Activated CD4-positive, CD25-positive, alpha-beta regulatory T cell treated with anti-CD3 and anti-CD28 coated beads, Interleukin-2, amount 50 U/mL, for 16 hours (primary cell): ENCODE results near the gene XRN2.

ENCODE experiments used
- DNase-seq: peaks from one replicate; pipeline ENCODE4 v3.0.0-alpha.2; 2020; ENCODE audit warnings: low read depth, low spot score

Gene XRN2

DNA sequence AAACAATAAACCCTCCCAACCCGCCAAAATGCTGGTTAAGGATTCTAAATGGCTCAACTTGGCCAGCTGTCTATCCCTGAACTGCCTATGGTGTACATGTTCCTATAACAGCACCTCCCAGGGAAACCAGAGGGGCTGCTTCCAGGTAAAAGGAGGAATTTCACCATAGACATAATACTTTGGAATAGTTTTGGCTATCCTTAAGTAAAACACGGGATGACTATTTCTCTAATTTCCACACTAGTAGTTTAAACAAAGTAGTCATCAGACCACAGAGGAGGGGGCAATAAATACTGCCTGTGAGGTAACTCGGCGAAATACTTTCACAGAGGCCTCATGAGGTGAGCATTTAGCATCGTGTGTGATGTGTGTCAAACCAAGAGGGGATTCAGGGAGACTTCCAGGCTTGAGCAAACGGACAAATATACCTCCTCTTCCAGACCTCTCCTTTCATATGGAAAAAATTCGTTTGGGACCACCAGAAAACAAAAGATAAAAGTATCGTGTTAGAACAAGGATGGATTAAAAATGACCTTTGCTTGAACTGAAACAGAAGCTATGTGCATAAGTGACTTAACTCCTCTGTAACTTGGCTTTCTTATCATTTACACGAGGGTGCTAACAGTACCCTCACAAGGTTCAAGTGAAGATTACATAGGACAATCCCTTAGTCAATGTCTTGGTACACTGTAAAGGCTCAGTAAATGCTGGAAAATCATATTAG lies 1.0 kb upstream of the XRN2 start:
- DNase-seq, result no peak

DNA sequence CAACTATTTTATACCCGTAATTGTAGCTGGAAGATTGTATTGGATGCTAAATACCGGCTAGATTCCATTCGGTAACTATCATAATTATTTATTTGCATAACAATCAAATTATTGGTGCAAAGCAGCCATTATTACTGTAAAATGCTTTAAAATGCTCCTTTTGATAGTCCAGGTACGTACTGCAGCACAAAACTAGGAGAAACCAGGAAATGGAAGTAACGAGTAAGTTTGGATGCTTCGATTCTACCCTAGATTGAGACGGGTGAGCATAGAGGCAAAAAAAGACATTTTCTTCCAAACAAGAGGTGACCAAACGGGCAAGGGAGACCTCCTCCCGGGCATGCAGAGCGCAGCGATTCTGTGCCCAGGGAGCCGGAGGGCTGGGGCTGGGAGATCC lies 469 bp upstream of the XRN2 start:
- DNase-seq, result no peak

DNA sequence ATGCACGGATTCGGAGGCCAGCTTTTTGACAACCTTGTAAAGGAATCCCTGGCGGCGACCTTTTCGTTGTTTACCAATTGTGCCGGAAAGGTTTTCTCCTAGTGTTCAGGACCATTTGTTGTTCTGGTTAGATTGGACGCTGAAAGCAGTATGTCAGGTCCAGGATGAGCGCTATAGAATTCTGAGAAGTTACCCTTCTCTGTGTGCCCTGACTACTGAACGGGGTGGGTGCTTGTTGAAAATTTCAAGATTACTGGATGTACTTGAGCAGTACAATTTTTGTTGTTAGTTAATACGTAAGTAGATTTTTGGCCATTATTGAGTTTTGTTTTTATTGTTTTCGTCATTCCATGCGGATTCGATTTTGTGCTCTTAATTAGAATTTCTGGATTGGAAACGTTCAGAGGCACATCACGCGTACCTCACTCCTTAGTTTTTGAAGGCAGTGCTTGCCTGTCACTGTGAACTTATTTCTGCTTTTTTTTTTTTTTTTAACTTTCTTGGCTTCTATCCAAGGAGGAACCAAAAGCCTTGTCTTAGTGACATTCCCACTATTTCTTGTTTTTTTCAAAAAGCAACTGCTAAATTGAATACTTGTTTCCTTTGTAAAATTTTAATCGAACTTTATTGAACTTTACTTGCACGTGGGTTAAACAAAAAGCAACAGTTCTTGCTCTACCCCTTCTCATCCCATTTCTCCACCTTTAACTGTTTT lies 898 bp downstream of the XRN2 start:
- no peak for DNase-seq

DNA sequence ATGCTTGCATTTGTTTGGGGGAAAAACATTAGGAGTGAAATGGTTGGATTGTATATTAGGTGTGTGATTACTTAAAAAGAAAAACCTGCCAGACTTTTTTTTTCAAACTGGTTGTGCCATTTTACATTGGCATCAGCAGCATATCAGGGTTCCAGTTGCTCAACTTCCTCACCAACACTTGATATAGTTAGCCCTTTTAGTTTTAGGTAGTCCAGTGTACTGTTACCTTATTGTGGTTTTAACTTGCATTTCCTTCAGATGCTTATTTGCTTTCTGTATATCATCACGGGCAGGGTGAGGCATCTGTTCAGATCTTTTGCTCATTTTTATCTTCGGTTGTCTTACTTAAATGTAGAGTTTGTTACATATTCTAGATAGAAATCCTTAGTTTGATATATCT lies 5.2 kb downstream of the XRN2 start:
- no peak for DNase-seq

DNA sequence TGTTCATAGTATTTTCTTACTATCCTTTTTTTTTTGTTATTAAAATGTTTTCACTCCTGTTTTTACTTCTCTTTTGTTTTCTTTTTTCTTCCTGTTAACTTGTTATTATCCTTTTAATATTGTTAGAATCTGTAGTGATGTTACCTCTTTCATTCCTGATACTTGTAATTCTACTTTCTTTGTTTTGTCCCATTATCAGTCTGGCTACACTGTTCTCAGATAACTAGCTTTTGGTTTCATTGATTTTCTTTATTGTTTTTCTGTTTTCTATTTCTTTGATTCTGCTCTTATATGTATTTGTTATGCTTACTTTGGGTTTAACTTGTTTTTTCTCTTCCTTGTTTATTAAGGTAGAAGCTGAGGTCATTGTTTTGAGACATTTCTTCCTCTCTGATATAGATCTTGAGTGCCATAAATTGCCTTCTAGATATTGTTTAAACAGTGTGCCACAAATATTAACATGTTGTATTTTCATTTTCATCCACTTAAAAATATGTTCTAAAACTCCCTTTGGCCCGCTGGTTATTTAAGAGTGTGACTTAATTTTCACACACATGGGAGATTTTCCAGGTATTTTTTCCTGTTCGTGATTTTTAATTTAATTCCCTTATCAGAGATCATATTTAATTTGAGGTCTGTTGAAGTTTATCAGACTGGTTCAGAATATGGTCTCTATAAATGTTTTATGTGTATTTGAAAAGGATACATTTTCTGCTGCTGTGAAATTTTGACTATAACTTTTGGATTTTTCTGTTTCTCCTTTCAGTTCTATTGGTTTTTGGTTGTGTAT lies 6.7 kb downstream of the XRN2 start:
- no peak for DNase-seq

DNA sequence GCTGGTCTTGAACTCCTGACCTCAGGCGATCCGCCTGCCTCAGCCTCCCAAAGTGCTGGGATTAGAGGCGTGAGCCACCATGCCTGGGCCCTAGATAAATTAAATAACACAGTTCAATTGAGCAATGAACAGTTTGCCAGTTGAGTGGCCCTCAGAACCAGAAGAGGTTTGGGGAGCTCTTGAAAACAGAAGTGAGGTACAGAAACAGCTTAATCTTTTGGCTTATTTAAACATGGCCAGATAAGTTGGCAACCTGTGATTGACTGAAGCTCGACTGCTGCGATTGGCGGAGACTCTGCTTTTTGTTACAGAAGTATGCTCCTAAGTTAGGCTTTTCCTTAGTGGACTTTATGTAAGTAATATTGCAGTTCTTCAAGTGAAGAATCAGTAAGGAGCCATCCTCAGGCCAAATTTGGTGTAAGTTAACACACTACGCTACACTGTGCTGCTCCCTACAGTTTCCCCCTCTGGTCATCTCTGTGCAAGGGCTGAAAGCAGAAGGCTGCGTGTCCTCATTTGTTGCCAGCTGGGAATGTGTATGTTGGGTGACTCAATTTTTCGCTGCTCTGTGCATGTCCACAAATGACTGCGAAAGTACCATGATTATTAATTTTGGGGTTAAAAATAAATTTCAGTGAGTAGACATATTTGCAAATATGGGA lies 9.8 kb downstream of the XRN2 start:
- no peak for DNase-seq

DNA sequence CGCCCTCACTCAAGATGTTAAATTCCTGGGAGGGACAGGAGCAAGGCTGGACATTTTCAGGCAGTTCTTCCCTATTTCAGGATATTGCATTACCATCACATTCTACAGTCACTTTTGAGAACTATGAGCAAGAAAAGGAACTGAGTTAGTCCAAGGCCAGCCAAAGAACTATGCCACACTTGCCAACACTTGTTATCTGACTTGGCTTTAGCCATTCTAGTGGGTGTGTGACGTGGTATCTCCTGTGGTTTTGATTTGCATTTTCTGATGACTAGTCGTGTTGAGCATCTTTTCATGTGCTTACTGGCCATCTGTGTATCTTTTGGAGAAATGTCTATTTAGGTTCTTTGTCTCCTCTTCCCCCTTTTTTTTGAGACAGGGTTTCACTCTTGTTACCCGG lies 12.0 kb downstream of the XRN2 start:
- DNase-seq, result no peak

DNA sequence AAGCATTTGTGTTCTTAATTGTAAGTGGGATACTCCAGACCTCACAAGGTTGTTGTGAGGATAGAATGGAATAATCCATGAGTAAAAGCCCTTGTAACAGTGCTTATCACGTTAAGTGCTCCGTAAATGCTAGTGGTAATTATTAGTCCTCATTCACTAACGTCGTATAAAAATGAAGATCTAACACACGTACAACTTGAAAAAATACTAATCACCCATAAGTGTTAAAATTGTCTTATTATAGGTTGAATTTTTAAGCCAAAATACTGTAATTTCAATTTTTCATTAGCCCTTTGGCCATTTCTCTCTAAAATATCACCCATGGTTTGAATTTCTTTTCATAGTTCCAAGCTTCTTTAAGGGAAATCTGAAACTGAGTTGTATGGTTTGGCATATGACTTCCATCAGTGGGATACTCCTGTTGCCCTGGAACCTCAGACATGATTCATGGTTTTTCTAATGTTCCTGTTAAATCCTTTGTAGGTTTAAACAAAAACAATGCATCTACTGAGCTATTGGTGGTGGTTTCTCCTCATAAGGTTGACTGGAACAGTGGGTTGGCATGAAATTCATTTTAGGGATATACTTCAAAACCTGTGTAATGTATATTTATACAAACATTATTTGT lies 19.1 kb downstream of the XRN2 start:
- DNase-seq, result no peak

DNA sequence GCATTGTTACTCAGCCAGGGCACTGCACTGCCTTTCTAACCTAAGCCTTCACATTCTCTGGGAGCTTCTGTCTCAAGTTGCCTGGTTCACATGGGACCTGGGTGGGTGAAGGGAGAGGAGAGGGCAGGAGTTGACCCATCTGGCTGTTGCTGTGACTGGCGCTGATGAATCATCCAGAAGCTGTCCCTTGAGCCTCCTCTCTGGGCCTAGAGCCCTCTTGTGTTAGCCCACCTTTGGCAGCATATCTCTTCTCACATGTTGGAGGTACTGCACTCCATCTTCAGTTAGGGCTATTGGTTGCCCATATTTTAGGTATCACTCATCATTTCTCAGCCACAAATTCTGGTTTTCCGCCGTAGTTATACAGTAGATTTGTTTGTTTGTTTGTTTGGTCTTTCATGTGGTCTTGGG lies 19.8 kb downstream of the XRN2 start:
- DNase-seq, result no peak

DNA sequence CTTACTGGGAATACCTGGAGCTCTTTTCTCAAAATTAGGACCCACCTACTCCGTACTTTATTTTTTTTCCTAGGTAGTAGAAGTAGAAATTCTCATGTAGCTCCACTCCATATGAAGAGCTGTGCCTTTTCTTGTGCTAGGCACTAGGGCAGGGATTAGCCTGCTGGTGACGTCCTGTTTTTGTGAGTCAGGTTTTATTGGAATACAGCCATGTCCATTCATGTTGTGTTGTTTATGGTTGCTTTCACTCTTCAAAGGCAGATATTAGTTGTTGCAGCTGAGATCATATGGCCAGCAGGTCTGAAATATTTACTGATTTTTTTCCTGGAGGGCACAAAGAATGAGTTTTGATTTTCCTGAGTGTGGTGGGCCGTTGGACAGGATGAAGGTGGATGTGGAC lies 20.5 kb downstream of the XRN2 start:
- no peak for DNase-seq

DNA sequence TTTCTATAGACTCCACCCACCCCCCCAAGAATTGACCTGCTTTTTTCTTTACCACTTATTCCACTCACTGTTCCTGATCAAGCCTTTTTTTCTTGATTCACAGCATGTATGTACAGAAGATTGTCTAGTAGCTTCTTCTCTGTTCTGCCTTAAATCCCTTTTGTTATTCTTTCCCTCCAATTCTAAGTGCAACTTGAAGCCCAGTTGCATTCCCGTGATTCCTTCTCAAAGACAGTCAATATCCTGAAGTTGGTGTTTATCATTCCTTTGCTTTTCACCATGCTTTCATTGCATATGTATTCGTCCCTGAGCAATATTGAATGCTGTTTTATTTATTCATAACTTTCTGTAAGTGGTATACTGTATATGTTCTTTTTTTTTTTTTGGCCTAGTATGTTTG lies 21.0 kb downstream of the XRN2 start:
- no peak for DNase-seq

DNA sequence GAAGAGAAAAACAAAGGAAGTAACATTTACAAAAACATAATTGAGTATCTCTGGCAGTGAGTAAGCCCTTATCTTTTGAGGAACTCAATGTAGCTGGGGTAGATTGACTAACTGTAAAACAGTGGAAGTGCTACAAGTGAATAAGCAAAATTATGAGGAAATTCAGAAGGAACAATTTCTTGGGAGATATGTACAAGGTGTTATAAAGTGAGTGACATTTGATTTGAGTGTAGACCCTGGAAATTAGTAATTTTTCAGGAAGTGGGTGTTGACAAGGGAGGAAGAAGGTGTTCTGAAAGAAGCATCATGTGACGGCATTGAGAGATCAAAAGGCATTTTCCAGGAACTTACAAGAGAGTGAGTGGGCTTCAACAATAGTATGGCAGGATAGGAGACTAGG lies 22.2 kb downstream of the XRN2 start:
- DNase-seq, result no peak

DNA sequence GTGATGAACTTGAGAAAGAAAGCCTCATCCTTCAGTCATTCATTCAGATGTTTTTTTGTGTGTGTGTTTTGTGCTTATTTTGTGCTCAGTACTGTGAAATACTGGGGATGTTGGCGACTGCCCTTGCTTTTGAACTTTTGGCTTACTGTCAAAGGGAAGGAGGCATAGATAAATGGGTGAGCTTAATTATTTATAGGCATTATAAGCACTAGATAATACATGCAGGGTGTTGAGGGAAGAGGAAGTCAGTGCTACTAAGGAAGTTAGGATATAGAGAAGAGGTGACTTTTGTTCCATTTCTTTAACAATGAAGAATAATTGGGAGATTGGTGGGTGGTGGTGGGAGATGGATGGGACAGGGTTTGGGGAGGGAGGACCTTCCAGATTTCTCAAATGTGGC lies 23.6 kb downstream of the XRN2 start:
- no peak for DNase-seq

DNA sequence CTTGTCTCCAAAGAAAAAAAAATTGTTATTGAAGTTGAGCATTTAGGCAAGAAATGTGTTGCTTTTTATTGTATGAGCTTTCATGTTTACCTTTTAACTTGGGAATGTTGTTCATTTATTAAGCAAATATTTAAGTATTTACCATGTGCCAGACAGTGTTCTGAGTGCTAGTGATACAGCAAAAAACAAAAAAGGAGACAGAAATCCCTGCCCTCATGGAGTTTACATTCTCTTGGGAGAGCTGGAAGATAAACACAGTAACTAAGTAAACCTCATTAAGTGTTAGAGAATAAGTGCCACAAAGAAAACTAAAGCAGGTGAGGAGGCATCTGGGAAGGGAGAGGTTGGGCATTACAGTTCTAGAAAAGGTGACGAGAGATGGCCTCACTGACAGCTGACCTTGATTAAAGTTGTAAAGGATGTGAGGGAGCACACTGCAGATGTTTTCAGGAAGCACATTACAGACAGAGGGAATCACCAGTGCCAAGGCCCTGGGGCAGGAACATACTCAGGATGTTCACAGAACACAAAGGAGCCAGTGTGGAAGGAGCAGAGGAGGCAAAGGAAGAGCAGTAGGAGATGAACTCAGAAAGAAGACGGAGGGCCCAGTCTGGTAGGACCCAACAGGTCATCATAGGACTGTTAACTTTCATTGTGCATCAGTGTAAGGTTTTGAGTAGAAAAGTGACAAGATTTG lies 33.5 kb downstream of the XRN2 start:
- no peak for DNase-seq

DNA sequence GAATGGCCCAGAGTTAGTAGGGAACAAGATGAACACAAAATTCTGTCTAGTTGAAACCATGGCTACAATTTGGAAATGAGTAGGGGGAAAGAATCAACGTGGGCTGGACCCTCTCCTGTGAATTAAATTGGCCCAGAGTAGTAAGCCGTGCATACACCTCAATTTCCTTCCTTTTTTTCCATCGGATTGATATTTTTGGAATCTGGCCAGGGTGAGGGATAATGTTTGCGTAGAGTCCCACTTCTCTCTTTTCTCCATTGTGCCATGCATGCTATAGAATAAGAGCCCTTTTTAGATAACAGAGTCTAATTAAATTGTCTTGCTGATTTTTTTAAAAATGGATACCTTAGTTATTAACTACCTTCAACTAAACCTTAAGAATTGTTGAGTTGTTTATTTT lies 35.2 kb downstream of the XRN2 start:
- DNase-seq, result no peak

DNA sequence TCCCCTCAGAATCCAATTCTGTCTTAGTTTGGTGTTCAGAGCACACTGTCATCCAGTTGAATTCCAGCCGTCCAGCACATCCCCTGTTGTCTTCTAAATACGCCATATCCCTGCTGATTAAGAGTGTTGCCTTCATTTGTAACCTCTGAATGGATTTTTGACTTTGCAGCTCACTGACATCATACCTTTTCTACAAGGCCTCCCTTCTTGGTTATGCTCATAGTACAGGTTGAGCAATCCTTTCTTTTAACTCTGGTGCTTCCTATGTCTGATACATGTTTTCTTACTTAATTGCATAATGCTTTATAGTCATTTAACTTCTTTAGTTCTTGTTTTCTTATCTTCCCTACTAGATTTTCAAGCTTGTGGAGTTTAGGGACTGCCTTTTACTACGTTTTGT lies 36.4 kb downstream of the XRN2 start:
- DNase-seq, result no peak

DNA sequence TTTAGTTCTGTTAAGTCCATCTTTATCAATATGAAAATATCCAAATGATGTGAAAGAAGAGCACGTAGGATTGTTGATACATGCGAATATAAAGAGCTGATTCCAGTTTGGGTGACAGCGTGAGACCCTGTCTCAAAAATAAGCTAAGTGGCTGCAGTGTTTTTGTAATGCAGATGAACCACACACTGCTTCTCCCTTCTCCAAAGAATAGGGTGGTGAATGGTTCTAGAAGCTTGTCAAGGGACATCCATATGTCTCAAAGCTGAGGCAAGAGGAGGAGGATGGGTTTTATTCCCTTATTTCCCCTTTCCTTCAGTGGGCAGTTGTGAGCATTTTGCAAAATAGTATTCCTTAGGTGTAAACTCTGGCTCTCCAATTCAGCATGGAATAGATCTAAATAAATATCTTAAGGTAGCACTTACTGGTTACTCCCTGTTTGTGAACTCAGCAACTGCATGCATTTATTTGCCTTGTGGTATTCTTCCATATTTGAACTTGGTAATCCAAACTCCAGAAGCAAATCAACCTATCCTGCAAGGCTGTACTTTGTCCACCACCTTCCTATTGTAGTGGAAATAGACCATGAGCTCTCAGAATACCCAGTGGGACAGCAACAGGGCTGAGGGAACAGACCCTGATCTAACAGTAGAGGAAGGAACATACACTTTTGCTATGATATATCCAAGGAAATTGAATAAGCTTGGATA lies 38.0 kb downstream of the XRN2 start:
- no peak for DNase-seq

DNA sequence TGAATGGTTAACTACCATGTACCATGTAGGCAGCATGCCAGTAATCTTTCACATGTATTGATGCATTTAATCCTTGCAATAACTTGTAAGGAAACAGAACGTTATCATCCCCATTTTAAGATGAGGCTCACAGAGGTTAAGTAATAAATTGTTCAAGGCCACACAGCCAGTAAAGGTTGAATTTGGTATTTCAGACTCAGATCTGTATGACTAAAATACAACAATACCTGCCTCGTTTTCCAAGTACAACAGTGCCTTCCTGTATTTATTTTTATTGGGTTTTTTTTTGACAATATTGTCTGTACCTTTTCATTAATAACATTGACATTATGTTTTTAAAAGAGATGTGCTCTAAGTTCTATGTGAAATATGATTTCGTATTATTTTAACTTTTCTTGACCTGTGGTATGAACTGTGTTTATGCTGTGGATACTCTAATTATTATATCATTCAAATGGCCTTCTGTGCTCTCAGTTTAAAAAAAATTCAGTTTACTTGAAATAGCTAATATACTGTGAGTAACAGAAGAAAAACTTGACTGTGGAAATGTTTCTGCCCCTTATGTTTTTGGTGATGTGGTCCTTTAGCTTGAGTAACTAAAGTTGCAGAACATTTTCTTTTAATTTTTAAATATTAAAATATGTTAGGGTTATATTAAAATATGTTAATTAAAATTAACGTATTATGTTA lies 39.7 kb downstream of the XRN2 start:
- DNase-seq, result no peak

DNA sequence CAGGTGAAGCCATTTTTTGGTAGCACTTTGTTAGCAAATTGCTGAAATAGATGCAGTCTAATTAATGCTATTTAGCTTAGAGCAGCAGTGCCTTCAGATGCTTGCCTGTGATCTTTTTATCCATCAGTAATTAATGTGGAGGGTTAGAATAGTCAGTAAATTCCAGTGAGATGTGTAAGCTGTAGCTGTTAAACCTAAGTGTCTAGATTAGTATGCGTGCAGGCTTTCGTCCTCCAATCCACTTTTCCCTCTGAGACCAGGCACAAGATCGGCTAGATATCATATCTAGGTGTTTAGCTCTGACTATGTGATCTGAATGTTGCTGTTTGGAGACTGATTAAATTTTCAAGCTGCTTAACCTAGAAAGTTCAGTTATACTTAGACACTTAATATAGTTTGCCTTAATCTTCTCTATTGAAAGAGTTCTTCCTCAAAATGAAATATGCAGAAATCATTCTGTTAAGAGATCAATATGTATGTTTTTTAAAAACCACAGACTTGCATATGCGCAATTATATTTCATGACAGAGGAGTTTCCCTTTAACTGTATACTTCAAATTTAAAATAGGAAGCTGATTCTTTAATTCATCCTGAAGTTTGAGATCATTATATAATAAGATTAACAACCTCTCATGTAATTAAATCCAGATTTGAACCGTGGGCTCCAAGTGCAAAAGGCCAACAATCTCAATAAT lies 41.2 kb downstream of the XRN2 start:
- DNase-seq, result no peak
